Cerebellar cortex (tissue), 1 donor: ENCODE results near the gene NRIP3.
A peak's percentile ranks its signal among the peaks of the same experiment; 100 is the strongest.
"Not testable (repeated sequence)": the region's sequence is repeated elsewhere in the genome, so short reads cannot be mapped to it uniquely, and the experiment has no call there.

Experiments
- DNase-seq: peaks from one replicate; pipeline ENCODE4 v3.0.0-alpha.2; 2015; ENCODE audit warnings: low spot score

The NRIP3 gene

GRCh38 chr11:8971924-8972316 lies 31.9 kb downstream of the NRIP3 start:
- no peak for DNase-seq

- DNase-seq: no peak
These were observed 32.4 kb downstream of the NRIP3 start for GRCh38 chr11:8971196-8971923.

GRCh38 chr11:8967184-8967583 lies 36.6 kb downstream of the NRIP3 start:
- no peak for DNase-seq

- DNase-seq: peak; percentile 91
These were observed 39.2 kb downstream of the NRIP3 start, which contains the start of gene TMEM9B for GRCh38 chr11:8964324-8965320. Gene TMEM9B (minus strand): TSS chr11:8964442. CDS start chr11:8964313, 129 bp downstream.

- peak; percentile 91 for DNase-seq
These were observed 40.1 kb downstream of the NRIP3 start for GRCh38 chr11:8963569-8964323.

- no peak for DNase-seq
These were observed 41.0 kb downstream of the NRIP3 start for GRCh38 chr11:8962841-8963240.

GRCh38 chr11:8961401-8961800 lies 42.4 kb downstream of the NRIP3 start:
- DNase-seq: no peak

- peak; percentile 87 for DNase-seq
These were observed 44.1 kb downstream of the NRIP3 start for GRCh38 chr11:8959546-8960166.

GRCh38 chr11:8956860-8957259 lies 46.9 kb downstream of the NRIP3 start:
- no peak for DNase-seq

- DNase-seq: no peak
These were observed 54.9 kb downstream of the NRIP3 start for GRCh38 chr11:8948886-8949285.

GRCh38 chr11:8947230-8947943 lies 56.4 kb downstream of the NRIP3 start:
- no peak for DNase-seq

- DNase-seq: no peak
These were observed 61.2 kb downstream of the NRIP3 start, which contains the start of gene ASCL3 for GRCh38 chr11:8942518-8943066. Gene ASCL3 (minus strand): TSS chr11:8943016. CDS start chr11:8938161, 4,855 bp downstream.

- no peak for DNase-seq
These were observed 62.3 kb downstream of the NRIP3 start for GRCh38 chr11:8941341-8942103.

- DNase-seq: no peak
These were observed 66.1 kb downstream of the NRIP3 start for GRCh38 chr11:8937659-8938058.

- DNase-seq: no peak
These were observed 66.6 kb downstream of the NRIP3 start for GRCh38 chr11:8937159-8937558.

GRCh38 chr11:8935789-8936188 lies 68.0 kb downstream of the NRIP3 start:
- not testable (repeated sequence) for DNase-seq

- DNase-seq: no peak
These were observed 68.9 kb downstream of the NRIP3 start for GRCh38 chr11:8934742-8935488.

GRCh38 chr11:8933931-8934330 lies 69.9 kb downstream of the NRIP3 start:
- DNase-seq: no peak

- no peak for DNase-seq
These were observed 71.1 kb downstream of the NRIP3 start, which contains the start of gene C11orf16 for GRCh38 chr11:8932564-8933180. Gene C11orf16 (minus strand): TSS chr11:8932947. CDS start chr11:8932308, 639 bp downstream.
